Amniotic stem cell (primary cell): ENCODE results near the gene PRRT1B.
A peak's percentile ranks its signal among the peaks of the same experiment; 100 is the strongest.

ENCODE experiments used
- DNase-seq: peaks from one replicate; lab custom pipeline; 2025; lab: John Stamatoyannopoulos, UW

Gene PRRT1B

GRCh38 chr9:131580358-131580757, 35.0 kb downstream of the PRRT1B start:
- no peak for DNase-seq

DNA sequence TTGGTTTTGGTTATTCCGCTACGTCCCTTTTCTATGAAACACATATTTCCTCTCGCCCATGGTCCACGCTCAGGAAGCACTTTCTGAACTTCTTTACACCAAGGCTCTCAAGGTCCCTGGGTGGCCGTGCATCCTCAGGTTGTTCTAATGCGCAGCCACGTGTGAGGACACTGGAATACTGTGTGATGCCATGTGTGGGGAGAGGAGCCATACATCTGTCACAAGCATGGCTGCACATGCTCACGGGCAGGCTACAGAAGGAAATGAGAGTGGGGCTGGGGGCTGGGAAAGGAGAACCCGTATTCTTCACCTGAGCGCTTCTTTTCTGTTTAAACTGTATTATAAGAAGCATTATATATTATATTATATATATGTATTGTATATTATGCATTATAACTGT, 36.7 kb downstream of the PRRT1B start:
- no peak for DNase-seq

- DNase-seq = no peak
Measured at GRCh38 chr9:131582466-131583336, 37.4 kb downstream of the PRRT1B start.

GRCh38 chr9:131583337-131583645, 38.0 kb downstream of the PRRT1B start:
- DNase-seq = no peak

DNA sequence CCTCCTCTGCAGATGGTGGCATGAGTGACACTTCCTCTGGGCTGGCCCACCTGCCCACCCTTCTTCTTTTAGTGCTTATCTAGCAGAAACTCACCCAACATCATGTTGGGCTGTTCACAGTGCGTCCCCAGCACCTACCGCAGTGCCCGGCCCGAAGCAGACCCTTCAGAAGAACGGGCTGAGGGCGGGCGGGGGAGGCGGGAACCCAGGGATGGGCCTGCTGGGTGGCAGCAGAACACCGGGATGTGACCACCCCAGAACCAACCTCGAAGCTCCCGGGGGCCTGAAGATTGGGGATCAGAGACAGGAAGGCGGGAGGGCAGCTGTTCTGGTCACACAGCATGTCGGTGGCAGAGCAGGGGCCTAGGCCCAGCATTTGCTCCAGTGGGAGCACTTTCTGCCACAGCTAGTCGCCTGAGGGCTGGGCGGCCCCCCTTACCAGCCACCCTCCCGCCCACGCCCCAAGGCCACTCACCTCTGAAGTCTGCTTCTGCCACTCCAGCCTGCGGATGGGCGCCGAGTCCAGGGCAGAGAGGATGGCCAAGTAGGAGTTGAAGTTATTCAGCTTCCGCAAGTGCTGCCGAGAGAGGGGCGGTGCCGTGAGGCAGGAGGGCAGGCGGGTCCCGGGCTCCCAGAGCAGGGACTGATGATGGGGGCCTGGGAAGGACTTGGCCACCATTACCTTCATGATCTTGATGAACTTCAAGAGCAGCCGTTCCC, 38.7 kb downstream of the PRRT1B start:
- no peak for DNase-seq

DNA sequence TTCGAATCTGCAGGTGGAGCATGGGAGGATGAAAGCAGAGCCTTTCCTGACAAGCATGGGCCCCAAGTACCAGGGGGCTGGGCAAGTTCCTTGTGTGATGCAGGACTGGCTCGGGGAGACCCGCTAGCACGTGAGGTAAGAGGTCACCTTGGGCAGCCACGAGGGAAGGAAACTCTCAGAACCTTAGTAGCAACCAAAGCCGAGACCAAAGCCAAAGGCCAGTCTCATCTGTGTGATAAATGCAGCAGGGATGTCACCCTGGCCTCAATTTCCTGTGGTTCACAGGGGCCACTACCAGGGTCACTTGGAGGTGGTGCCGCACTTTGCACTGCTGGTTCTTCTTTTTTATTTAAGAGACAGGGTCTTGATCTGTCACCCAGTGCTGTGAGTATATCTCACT, 39.5 kb downstream of the PRRT1B start:
- no peak for DNase-seq

DNA sequence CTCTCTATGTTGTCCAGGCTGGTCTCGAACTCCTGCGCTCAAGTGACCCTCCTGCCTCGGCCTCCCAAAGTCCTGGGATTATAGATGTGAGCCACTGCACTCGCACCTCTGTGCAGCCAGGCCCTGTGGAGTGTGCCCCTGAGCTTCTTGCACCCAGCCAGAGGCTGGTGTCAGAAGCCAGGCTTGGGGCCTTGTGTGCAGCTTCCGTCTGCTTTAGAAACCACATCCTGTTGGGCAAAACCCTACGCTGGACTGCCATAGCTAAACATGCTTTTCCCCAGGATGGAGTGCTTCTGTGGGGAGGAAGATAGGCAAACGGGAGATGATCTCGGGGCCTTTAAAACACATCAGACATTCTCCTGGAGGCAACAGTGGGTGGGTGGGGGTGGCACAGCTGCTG, 40.1 kb downstream of the PRRT1B start:
- no peak for DNase-seq

GRCh38 chr9:131587331-131587730, 42.0 kb downstream of the PRRT1B start:
- DNase-seq = no peak

DNA sequence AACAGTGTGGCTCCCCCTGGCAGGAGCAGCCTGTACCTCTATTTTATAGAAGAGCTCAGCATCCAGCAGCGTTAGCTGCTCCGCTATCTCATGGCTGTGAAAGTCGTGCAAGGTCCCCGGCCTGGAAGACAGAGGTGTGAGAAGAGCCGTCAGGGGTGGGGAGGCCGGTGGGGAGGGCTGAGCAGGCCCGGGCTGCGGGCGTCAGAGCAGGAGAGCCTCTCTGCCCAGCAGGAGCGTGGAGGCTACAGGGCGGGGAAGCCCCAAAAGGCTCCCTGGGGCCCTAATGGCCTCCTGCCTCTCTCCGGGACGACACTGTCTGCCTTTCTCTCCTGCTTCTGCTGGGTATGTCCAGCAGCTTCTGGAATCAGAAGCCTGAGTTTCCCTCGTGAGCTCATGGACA, 42.6 kb downstream of the PRRT1B start:
- no peak for DNase-seq

GRCh38 chr9:131588396-131588795, 43.1 kb downstream of the PRRT1B start:
- no peak for DNase-seq

DNA sequence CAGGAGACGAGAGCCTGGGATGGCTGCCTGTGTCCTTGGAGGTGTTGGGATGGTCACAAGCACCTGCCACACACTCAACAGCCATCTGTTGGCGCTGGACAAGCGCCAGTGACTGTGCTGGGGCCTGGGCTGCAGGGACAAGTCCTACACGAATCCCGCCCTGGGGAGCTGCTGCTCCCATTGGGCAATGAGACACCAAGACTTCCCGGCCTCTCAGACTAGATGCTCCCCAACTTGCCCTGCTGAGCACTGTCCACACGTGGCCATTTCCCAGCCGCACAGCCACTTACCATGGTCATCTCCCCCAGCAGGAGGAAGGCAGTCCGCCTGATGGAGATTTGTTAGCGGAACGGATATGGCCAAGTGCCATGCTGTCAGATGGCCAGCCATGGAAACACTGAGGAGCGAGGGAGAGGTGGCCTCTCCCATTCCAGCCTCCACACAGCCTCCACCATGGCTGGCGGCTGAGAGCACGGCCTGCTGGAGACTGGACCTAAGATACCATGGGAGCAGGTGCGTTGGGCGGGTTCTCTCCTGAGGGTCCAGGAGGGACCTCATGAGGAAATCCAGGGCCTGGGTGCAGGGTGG, 43.9 kb downstream of the PRRT1B start:
- DNase-seq = no peak

GRCh38 chr9:131589993-131590392, 44.7 kb downstream of the PRRT1B start:
- DNase-seq = no peak

GRCh38 chr9:131590449-131590848, 45.1 kb downstream of the PRRT1B start:
- DNase-seq = no peak

- DNase-seq = peak; percentile 67
Measured at GRCh38 chr9:131590907-131591844, 45.9 kb downstream of the PRRT1B start.

GRCh38 chr9:131591845-131592208, 46.5 kb downstream of the PRRT1B start:
- DNase-seq = no peak

DNA sequence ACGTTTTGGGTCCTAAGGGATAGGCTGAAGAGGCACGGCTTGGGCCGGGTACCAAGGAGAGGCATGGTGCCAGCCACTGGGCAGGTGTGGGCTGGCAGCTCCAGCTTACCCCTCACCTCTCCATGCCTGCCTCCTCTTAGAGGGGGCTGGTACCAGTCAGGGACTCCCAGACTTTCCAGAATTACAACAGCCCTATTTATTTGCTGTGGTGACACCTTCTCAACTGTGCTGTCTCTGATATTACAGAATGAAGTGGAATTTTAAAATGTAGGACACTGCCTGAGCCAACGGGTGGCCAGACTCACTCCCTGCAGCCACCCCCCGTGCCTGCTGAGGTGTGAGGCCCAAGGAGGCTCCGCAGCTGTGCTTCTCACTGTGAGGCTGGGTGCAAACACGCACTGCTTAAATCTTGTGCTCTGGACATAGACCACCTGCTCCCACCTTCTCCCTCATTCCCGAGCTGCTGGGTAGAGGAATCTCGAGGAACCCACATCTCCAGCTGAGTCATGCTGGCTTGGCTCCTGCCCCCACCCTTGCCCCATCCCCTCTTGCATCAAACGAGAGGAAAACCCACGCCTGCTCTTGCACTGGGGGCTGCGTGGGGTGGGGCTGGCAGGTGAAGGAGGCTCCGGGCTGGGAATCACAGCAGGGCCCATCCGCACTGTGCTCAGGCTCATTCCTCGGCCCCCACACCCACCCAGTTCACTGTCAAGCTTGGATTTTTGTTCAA, 47.9 kb downstream of the PRRT1B start:
- DNase-seq = no peak

DNA sequence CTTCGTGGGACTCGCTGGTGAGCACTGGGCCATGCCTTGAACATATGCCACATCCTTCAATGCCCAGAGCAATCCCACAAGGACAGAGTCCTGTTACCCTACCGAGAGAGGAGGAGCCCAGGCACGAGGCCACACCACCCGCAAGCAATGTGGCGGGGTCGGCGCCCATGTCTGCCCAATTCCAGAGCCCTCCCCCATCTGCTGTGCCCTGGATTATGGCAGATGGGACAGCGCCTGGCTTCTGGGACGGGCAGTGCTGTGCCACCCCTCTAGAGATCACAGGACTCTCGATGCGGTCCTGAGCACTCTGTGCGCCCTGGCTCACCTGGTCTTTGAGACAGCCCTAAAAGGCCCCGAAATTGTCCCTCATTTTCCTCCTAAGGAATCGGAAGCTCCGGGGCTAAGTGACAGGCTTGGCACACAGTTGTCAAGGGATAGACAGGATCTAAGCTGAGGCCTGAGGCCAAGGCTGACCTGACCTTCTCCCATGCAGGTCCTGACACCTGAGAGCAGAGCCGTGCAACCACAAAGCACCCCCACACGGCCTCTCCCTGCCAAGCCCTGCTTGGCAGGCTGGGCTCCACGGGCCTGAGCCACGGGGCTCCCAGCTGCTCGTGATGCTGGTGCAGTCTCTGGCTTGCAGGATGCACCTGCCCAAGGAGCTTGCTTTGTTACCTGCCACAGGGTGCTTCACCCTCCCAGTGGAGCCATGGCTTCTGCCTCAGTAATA, 48.8 kb downstream of the PRRT1B start:
- DNase-seq = no peak

DNA sequence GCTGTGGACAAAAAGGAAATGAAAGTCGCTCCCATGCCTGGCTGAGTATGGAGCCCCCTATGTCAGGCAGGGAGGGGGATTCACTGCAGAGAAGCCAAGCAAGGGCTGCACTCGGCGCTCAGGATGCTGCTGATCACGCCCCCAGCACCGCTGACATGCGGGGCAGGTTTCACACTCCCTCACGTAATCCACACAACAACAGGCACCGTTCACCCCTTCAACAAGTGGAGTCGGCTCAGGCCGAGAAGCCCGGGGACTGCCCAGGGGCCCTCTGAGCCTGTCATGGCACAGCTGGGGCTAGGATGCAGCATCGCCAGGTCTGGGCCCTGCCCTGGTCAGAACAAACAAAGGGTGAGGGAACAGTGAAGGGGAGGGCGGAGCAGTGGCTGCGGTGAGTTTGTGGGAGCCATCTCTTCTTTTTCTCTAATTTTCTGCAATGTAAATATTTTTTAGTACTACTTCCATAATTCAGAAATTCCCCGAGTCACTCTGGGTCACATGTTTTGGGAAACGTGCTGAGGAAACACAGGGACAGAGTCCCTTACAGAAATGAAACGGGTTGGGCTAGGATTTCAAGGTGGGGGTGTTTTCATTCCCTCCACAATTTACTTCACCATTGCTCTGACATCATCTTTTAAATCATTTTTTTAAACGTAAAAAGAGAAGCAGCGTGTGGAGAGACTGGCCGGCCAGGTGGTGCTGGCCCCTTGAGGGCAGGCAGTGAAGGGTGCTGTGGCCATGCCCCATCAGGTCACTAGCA, 49.8 kb downstream of the PRRT1B start:
- DNase-seq = no peak

- DNase-seq = no peak
Measured at GRCh38 chr9:131595696-131596429, 50.5 kb downstream of the PRRT1B start.

- DNase-seq = no peak
Measured at GRCh38 chr9:131596430-131596743, 51.1 kb downstream of the PRRT1B start.
